NCI-H1105 (cell line): ENCODE measurements around the gene C5orf52.
"Not testable (repeated sequence)": the region's sequence is repeated elsewhere in the genome, so short reads cannot be mapped to it uniquely, and the experiment has no call there.

Experiments used
- DNase-seq: peaks from one replicate; lab custom pipeline; 2025; lab: John Stamatoyannopoulos, UW

The C5orf52 gene

GRCh38 chr5:157679801-157680200 lies 8.5 kb downstream of the C5orf52 start:
- no peak for DNase-seq

GRCh38 chr5:157680239-157680638 lies 8.9 kb downstream of the C5orf52 start:
- DNase-seq, result no peak

- no peak for DNase-seq
Measured at GRCh38 chr5:157681048-157681447, 9.7 kb downstream of the C5orf52 start.

GRCh38 chr5:157682257-157682656 lies 10.9 kb downstream of the C5orf52 start:
- DNase-seq, result no peak

- DNase-seq, result not testable (repeated sequence)
Measured at GRCh38 chr5:157686276-157687197, 15.2 kb downstream of the C5orf52 start.

GRCh38 chr5:157687198-157687554 lies 15.8 kb downstream of the C5orf52 start:
- DNase-seq, result no peak

GRCh38 chr5:157689942-157690689 lies 18.8 kb downstream of the C5orf52 start:
- DNase-seq, result no peak

- DNase-seq, result no peak
Measured at GRCh38 chr5:157690690-157691433, 19.5 kb downstream of the C5orf52 start.

GRCh38 chr5:157693816-157694215 lies 22.5 kb downstream of the C5orf52 start:
- DNase-seq, result not testable (repeated sequence)

GRCh38 chr5:157696154-157696553 lies 24.8 kb downstream of the C5orf52 start:
- not testable (repeated sequence) for DNase-seq

GRCh38 chr5:157698674-157699073 lies 27.3 kb downstream of the C5orf52 start:
- not testable (repeated sequence) for DNase-seq

GRCh38 chr5:157703736-157704135 lies 32.4 kb downstream of the C5orf52 start:
- no peak for DNase-seq

- DNase-seq, result no peak
Measured at GRCh38 chr5:157708866-157709265, 37.5 kb downstream of the C5orf52 start.

GRCh38 chr5:157709346-157709745 lies 38.0 kb downstream of the C5orf52 start:
- DNase-seq, result no peak

GRCh38 chr5:157710431-157710830 lies 39.1 kb downstream of the C5orf52 start:
- no peak for DNase-seq

GRCh38 chr5:157710882-157711281 lies 39.5 kb downstream of the C5orf52 start:
- DNase-seq, result no peak

- DNase-seq, result no peak
Measured at GRCh38 chr5:157713830-157714595, 42.7 kb downstream of the C5orf52 start.

- DNase-seq, result no peak
Measured at GRCh38 chr5:157714596-157714864, 43.2 kb downstream of the C5orf52 start.

GRCh38 chr5:157718519-157718918 lies 47.2 kb downstream of the C5orf52 start:
- no peak for DNase-seq

- DNase-seq, result no peak
Measured at GRCh38 chr5:157719245-157719644, 47.9 kb downstream of the C5orf52 start.

GRCh38 chr5:157721159-157721558 lies 49.8 kb downstream of the C5orf52 start:
- DNase-seq, result no peak

- DNase-seq, result not testable (repeated sequence)
Measured at GRCh38 chr5:157722895-157723294, 51.6 kb downstream of the C5orf52 start.
